Nephron progenitor cell (in vitro differentiated cells): ENCODE measurements around the gene ADAM21.
"Not testable (repeated sequence)": the region's sequence is repeated elsewhere in the genome, so short reads cannot be mapped to it uniquely, and the experiment has no call there.

ENCODE experiments used
- DNase-seq: peaks from one replicate; pipeline ENCODE4 v3.0.0; 2021
- H3K27ac Mint-ChIP-seq: 2 replicates; pipeline ENCODE4 v1.8.0; 2021; ENCODE audit warnings: mild to moderate bottlenecking, moderate library complexity, mixed read lengths
- H3K27me3 Mint-ChIP-seq: 2 replicates; pipeline ENCODE4 v1.8.0; 2021; ENCODE audit warnings: mild to moderate bottlenecking, low read depth, mixed read lengths; ENCODE audit not compliant: poor library complexity
- H3K36me3 Mint-ChIP-seq: 2 replicates; pipeline ENCODE4 v1.8.0; 2021; ENCODE audit warnings: low read depth, mixed read lengths
- H3K4me1 Mint-ChIP-seq: 2 replicates; pipeline ENCODE4 v1.8.0; 2021; ENCODE audit warnings: mixed read lengths
- H3K4me3 Mint-ChIP-seq: 2 replicates; pipeline ENCODE4 v1.8.0; 2021; ENCODE audit warnings: mild to moderate bottlenecking, moderate library complexity, mixed read lengths
- H3K9me3 Mint-ChIP-seq: 2 replicates; pipeline ENCODE4 v1.8.0; 2021; ENCODE audit warnings: mild to moderate bottlenecking, moderate library complexity, mixed read lengths
- CTCF ChIP-seq: fragments of 200-600 bp; sonication (generic); IDR thresholded peaks from 2 replicates; pipeline ENCODE4 v1.5.0; 2021; ENCODE audit warnings: antibody characterized with exemption

ADAM21 gene

GRCh38 chr14:70473825-70474224 lies 21.9 kb downstream of the ADAM21 start:
- Mint-ChIP-seq H3K9me3 (peaks cover 27% of the 10 kb centered on the region), H3K27ac (no peak overlapping the region)
- no peak for DNase-seq

GRCh38 chr14:70475459-70475858 lies 23.5 kb downstream of the ADAM21 start:
- H3K27ac Mint-ChIP-seq, H3K27me3 Mint-ChIP-seq, DNase-seq, H3K4me3 Mint-ChIP-seq, H3K4me1 Mint-ChIP-seq: not testable (repeated sequence)
- H3K9me3 Mint-ChIP-seq, result peaks cover 36% of the 10 kb centered on the region
- peaks cover 18% of the 10 kb centered on the region for H3K36me3 Mint-ChIP-seq

More at GRCh38 chr14:70473825-70474224, 21.9 kb downstream of the ADAM21 start:
- TF ChIP-seq CTCF, result no peak
- H3K4me1 Mint-ChIP-seq, result no peaks in the 10 kb centered on the region
- H3K27me3 Mint-ChIP-seq, result no peaks in the 10 kb centered on the region
- peaks cover 26% of the 10 kb centered on the region for H3K36me3 Mint-ChIP-seq
- H3K4me3 Mint-ChIP-seq, result no peak overlapping the region

- Mint-ChIP-seq H3K36me3 (peaks cover 18% of the 10 kb centered on the region), H3K9me3 (peaks cover 36% of the 10 kb centered on the region)
- not testable (repeated sequence) for H3K4me1 Mint-ChIP-seq, H3K4me3 Mint-ChIP-seq, H3K27me3 Mint-ChIP-seq, DNase-seq, H3K27ac Mint-ChIP-seq
Observed at GRCh38 chr14:70477356-70478105, 25.6 kb downstream of the ADAM21 start.

GRCh38 chr14:70489579-70490200 lies 37.7 kb downstream of the ADAM21 start:
- H3K4me1 Mint-ChIP-seq, result no peaks in the 10 kb centered on the region
- no peak overlapping the region for H3K4me3 Mint-ChIP-seq
- DNase-seq, result no peak
- peaks cover 61% of the 10 kb centered on the region for H3K9me3 Mint-ChIP-seq
- H3K36me3 Mint-ChIP-seq, result peaks cover 32% of the 10 kb centered on the region
- no peak for TF ChIP-seq CTCF
- peaks cover 9% of the 10 kb centered on the region for H3K27me3 Mint-ChIP-seq
- no peak overlapping the region for H3K27ac Mint-ChIP-seq

GRCh38 chr14:70498191-70498590 lies 46.2 kb downstream of the ADAM21 start:
- H3K36me3 Mint-ChIP-seq, result peaks cover 17% of the 10 kb centered on the region
- peaks cover 5% of the 10 kb centered on the region for H3K27me3 Mint-ChIP-seq
- no peak for TF ChIP-seq CTCF
- H3K4me3 Mint-ChIP-seq, result no peak overlapping the region
- no peaks in the 10 kb centered on the region for H3K4me1 Mint-ChIP-seq
- H3K9me3 Mint-ChIP-seq, result peaks cover 62% of the 10 kb centered on the region
- no peak overlapping the region for H3K27ac Mint-ChIP-seq
- no peak for DNase-seq
